Dedifferentiated amniotic fluid mesenchymal stem cell (primary cell): Measurements from ENCODE around the gene NPTX2.

Experiments
- DNase-seq: peaks from one replicate; pipeline ENCODE4 v3.0.0-alpha.2; 2016; ENCODE audit errors: extremely low spot score

NPTX2 gene

DNA sequence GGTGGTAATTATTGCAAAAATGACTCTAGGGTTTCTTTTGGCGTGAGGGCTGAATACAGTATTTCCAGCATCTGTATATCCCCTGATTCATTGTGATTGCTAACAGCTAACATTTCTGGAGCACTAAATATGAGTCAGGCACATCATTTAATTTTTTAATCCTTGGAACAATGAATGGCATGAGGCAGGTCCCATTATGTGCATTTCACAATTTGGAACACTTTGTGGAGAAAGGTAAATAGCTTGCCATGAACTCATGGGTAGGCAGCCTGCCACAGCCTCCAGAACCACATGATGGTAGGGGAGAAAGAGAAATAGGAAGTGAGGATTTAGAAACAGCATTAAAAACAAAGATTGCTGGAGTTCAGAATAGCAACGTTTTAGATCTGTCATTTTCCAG lies 1.7 kb downstream of the NPTX2 start:
- DNase-seq, result no peak

DNA sequence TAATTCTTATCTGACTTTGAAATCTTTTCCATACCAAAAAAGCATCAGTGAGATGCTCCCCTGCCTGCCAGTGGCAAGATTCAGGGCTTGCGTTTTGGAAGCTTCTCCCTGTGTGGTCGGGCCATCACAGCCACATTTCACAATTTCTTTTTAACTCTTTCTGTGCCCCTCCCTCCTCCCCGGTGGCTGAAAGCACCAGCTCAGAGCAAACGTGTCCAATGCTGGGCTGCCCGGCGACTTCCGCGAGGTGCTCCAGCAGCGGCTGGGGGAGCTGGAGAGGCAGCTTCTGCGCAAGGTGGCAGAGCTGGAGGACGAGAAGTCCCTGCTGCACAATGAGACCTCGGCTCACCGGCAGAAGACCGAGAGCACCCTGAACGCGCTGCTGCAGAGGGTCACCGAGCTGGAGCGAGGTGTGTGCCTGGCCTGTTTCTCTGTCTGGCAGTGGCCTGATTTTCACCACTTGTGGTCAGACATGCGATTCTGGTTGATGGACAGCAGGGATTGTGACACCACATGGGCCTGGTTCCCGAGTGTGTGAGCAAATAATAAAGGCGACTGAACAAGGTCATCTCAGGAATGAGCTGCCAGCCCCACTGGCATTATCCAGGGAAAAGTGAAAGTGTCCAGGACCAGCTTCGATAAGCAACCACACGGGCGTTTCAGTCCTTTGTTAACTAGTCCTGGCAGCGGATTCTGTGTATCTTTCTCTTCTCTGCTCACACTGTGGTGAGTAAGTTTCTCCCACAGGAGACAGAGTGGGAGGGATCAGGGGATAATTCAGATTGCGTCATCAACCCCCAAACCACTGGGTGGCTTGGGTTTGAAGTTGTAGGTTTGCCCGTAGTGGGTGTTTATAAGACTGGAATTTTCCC lies 2.6 kb downstream of the NPTX2 start:
- no peak for DNase-seq

DNA sequence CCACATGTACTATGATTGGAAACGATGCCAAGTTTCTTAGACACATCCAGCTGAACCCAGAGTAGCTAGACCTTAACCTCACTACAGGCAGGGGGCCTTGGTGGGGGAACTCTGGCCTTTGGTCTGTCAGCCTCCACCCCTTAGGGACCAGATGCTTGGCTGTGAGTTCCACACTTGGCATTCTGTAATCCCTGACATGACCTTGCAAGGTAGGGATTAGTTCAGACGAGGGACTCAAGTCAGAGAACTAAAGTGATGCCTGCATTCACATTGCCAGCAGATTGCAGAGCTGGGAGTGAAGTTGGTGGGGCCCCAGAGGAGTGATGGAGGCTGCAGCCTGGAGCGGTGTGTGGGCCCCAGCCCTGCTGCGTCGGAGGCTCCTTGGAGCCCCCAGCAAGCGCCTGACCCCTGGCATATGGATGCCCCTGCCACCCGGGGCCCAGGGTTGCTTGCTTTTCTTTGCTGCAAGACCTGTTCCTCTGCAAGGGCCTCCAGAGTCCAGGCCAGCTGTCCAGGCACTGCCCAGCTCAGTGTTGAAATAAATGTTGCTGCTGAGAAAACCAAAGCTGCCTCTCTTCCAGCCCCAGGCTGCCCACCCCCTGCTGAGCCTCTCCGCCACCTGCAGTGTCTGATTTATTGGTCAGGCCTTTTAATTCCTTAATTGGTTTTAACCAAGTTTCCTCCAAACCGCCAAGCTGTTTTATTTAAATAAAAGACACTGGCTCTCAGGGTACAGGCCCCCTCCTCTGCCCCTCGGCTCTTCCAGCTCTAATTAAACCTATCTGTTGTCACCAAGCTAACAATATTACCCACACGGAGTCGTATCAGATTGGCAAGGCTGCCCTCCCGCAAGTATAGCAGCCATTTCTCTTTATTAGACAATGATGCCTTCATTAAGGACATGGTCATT lies 4.7 kb downstream of the NPTX2 start:
- no peak for DNase-seq

DNA sequence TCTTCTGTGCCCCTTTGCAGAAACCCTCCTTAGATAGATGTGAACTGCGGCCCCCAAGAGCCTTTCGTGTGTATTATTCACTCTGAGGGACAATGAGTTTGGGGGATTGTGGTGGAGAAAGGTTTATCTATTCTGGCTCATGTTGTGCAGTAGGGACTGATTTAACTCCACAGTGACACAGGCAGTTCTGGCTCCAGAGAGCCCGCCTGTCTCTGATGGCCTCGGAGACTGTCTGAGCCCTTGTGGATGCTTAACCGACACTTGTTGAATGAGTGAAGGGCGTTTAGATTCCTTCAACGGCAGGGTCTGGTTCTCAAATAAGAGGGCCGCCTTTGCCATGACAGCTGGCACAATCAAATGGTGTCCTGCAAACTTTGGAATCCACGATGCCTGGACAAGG lies 5.8 kb downstream of the NPTX2 start:
- DNase-seq, result no peak

DNA sequence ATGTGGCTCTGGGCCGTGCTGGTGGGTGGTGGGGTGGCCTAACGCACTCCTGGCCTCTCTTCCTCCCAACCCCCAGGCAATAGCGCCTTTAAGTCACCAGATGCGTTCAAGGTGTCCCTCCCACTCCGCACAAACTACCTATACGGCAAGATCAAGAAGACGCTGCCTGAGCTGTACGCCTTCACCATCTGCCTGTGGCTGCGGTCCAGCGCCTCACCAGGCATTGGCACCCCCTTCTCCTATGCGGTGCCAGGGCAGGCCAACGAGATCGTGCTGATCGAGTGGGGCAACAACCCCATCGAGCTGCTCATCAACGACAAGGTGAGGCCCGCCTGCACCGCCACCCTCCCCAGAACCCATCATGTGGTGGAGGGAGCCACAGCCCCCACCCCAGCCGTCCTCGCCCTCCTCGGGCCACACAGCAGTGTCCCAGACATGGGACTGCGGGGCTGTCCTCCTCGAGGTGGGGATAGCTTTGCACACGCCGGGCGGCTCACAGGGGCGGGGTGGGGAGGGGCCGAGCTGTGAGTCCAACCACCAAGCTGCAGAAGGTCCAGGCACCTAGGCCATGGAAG lies 7.8 kb downstream of the NPTX2 start:
- no peak for DNase-seq

DNA sequence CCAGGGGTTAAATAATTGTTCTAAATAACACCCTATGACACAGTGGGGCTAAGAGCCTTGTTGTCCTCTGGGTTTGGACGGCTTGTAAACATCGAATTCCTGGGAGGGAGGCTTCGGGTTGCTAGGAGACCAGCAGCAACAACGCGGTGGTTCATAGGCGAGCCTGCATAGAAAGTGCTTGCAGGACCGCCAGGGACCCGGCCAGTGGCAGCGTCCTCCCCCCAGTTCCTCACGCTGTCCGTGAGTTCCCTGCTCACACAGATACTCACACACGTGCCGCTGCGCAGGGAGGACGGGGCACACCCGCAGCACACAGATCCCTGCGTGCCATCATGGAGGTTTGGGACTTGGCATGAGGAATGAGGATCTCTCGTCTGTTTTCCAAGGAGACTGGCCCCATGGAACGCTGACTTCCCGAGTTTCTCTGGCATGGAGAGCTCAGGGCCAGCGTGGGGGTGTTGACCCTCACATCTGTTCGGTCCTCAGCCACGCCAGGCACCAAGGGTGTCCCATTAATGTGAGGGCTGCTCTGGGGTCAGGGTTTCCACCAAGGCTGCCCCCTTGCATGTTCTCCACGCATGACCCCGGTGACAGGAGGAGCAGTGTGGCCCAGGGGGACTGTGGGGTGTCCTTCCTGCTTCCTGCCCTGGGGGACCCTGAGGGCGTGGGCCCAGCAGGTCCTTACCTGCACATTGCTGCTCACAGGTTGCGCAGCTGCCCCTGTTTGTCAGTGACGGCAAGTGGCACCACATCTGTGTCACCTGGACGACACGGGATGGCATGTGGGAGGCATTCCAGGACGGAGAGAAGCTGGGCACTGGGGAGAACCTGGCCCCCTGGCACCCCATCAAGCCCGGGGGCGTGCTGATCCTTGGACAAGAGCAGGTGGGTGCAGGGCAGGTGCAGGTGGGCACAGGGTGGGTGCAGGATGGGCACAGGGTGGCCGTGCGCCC lies 9.7 kb downstream of the NPTX2 start:
- no peak for DNase-seq

DNA sequence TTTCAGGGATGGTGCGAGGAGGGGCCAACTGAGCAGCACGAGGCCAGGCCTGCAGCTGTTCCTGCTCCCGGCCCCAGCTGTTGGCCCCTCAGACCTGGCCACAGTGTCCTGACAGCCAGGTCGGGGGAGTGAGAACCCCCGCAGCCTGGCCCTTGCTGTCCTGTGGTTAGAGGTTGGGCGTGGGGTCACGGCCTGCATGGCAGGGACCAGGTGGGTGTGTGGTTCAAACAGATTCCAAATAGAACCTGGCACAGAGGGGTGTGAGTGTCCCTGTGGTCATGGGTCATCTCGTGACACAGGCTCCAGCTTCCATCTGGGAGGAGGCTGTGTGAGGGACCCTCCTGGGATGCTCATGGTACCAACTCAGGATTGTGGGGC lies 10.3 kb downstream of the NPTX2 start:
- no peak for DNase-seq

DNA sequence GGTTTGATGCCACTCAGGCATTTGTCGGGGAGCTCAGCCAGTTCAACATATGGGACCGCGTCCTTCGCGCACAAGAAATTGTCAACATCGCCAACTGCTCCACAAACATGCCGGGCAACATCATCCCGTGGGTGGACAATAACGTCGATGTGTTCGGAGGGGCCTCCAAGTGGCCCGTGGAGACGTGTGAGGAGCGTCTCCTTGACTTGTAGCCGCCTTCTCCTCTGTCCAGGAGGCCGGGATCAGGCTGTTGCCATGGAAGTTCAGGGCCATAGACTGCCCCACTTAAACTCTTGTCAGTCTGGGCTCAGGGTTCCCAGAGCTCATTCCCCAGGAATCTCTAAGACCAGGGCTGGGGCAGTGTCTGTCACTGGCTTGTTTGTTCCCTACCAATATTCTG lies 11.3 kb downstream of the NPTX2 start:
- no peak for DNase-seq

DNA sequence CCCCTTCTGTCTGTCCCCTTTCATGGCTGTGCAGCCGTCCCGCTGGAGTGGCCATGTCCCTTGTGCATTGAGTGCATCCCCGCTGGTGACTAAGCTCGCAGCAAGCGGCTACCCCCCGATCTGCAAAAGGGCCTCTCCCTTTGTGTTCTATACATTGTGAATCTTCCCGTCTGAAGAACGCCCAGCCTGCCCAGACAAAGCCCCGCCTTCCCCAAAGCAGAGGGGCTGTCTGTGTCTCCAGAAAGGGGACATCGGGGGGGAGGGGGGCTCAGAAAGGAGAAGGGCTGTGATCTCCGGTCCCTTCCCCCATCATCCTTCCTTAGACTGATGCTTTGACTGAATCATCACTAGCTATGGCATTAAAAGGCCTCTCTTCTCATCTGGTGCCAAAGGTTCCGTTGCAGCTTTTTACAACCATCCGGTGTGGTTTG lies 11.9 kb downstream of the NPTX2 start:
- no peak for DNase-seq

DNA sequence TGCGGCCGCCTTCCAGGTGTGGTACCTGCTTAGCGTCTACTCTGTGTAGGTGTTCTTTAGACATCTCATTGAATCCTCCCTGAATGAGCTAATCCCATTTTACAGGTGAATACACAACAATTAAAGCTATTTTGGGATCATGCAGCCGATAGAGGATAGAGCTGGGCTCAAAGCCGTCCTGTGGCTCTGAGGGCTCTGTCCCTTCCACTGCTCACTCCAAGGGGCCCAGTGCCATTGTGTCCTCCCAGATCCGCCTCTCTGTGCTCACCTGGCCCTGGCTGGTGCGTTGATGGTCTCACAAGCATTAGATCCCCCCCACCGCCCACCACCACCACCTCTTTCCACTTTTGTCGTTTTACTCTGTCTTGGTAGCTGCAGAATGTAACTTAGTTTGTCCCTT lies 13.1 kb downstream of the NPTX2 start:
- no peak for DNase-seq

DNA sequence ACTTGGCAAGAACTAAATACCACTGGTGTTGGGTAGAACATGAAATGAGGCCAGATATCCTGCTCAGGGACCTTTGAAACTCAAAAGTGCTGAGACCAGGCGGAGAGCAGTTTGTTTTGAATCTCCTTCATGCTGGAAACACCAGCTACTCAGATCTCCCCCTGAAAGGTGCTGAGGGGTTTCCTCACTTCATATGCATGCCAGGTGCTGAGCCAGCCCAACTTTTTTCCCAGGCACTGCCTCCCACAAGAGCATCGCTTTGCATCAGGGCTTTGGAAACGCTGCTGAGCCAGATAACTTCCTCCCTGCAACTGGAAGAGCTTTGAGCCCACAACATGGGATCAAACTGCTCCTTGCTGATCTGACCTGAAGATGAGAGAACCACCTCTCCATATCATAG lies 13.7 kb downstream of the NPTX2 start:
- no peak for DNase-seq

DNA sequence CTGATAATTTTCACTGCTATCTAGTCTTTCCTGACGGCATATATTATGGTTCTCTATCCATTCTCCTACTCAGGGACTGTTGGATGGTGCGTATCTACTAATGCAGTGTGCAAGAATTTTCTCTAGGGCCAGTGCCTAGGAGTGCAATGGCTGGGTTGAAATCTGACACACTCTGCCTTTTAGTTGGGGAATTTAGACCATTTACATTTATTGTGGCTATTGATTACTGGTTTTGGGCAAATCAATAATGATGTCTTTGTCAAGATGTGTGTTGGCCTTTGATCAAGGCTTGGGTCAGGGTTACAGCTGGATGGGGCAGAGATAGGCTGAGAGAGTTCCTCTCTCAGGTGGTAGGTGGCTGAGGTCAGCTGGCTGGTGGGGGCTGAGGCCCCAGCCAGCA lies 21.8 kb downstream of the NPTX2 start:
- no peak for DNase-seq

DNA sequence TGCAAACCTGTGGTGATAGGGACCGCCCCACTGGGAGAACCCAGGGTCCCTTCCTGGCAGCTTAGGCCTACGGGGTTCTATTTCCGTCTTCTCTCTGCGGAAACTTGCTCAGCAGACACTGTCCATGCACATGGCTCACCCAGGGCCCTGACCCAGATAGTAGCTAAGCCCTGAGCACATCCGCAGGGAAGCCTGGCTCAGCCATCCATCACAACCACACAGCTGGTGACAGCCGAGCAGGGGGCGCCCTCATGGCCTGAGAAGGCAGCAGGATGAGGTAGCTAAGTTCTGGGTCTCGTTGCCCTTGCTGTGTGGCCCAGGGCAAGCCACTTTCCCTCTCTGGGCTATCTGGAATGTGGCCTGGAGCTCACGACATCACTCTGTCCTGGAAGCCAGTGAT lies 23.3 kb downstream of the NPTX2 start:
- no peak for DNase-seq

DNA sequence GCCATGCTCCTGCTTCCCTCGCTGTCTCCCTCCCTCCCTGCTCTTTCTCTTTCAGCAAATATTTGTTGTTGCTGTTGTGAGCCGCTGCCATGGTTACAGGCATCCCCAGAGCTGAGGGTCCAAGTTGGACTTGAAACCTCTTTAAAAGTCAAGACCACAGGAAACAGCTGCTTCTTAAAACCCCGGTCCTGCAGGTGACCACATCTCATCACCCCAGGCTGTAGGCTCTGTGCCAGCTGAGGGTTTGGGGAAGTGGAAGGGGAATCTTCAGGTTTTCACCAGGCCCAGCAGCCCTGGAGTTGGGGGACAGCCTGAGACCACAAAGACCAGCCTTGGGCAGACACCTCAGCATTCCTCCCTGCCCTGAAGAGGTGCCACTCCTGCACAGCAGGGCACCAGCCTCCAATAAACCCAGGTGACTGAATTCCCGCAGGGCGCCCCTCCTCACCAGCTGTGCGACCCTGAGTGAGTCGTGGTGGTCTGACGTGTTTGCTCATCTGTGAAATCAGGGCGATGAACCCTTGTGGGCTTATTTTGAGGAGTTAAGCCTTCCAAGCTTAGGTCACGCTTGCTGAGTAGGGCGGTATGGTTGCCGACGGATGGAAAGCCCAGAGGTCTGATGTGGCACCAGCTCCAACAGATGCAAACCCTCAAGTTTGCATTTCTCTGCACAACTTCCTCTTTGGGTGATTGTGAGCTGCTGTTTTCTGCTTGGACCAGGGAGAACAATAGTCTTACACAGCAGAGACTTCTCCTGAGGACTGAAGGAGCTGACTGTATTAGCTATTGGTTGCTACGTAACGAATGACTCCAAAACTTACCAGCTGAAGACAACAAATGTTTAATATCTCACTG lies 24.8 kb downstream of the NPTX2 start:
- DNase-seq, result no peak

DNA sequence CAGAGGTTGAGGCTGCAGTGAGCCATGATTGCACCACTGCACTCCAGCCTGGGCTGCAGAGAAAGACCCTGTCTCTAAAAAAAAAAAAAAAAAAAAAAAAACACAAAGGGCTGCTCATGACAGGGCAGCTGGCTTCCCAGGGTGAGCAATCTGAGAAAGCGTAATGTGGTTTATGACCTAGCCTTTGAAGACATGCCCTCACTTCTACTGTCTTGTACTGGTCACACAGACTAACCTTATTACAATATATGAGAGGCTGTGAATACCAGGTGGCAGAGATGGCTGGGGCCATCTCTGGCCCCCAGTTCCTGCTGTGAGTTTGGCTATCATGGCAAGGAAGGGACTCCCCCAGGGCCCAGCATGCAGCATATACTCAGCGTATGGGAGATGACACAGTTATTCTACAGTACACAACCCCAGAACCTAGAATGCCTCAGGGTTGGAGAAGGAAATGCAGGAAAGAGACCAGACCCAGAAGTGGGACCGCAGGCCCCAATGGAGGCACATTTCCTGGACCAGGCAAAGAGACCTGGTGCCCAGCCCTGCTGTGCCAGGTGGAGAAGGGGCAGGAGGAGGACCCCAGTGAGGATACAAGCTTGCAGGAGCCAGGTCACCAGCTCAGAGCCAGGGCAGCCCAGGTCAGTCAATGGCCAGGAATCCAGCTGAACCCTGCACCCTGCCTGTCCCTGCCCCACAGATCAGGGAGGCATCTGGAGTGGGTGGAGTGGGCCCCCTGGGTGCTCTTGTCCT lies 26.3 kb downstream of the NPTX2 start:
- DNase-seq, result no peak

DNA sequence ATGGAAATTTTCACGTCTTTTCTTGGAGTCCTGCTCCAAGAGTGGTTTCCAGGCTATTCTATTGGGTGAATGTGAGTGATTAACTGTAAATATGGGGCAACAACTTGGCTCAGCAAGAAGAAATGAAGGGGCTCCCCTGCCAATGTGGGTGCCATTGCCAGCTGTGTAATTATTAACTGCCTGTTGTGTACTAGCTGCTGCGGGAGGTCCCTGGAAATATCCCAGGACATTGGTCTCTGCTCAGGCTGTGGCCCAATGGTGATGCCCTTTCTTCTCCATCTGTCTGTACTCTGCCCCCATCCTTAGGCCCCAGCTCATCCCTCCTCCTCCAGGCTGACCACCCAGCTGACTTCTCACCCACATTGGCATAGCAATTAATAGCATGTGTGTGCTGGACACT lies 29.4 kb downstream of the NPTX2 start:
- no peak for DNase-seq

DNA sequence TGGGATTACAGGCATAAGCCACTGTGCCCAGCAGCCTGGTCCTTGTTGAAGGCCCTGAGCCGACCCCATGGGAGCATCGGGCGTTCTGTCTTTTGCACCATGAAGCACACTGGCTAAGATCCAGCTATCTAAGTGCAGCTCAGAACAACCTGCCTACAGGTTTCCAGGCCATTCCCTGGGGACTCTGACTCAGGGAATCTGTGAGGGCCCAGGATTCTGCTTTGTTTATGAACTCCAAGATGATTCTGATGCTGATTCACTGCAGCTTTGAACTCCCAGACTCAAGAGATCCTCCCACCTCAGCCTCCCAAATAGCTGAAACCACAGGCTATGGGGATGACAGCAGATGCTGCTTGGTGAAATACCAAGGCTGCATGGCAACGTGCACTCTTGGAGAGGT lies 30.2 kb downstream of the NPTX2 start:
- no peak for DNase-seq

DNA sequence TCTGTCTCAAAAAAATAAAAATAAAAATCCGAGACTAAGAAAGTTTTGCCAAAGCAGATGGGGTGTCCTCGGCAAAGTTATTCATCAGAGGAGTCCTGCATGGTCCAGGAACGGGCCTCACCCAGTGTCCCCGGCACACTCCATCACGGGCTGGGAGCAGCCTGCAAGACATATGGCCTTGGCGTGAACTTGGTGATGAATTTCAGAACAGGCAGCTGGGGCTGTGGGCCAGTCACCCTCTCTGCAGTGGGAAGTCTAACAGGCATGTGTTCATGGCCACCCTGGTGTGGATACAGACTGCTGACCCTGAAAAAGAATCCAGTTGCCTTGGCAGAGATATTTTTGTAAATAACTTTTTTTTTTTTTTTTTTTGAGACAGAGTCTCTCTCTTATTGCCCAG lies 34.7 kb downstream of the NPTX2 start:
- DNase-seq, result no peak

DNA sequence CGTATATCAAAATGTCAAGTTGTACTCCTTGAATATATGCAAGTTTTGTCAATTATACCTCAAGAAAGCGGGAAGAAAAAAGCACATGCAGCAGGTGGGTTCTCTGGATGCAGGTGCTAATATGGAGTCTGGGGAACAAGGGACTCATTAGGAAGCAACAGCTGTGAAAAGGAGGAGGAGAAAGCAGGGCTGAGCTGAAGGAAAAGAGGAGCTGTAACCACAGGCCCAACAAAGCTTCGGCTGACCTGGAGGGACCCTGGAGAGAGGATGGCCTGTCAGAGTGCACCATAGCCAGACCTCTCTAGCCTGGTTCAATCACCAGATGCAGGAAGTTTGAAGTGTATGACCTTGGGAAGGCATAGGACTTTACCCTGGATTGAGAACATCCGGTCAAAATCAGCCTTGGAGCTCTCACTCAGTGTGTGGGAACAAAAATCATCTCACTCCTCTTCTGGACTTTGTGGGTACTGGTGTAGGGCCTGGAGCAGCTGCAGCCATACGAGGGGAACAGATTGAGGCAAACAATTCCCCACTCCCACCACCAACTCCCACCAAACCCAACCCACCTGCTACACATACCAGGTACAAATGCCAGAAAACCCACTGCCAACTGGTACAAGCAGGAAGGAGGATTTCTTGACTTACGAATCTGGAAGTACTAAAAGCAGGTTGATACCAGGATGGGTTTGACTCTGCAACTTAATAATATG lies 36.7 kb downstream of the NPTX2 start:
- DNase-seq, result no peak
